H4 (cell line): ENCODE measurements around the gene SMARCD3. TPM values are rescaled to one million over a fixed set of nuclear protein-coding genes. Genes with fewer than 3 reads are reported as not detected.

Experiments
- DNase-seq: peaks from one replicate; pipeline ENCODE4 v3.0.0-alpha.2; 2015; ENCODE audit warnings: low spot score
- total RNA-seq: library from RNA; depleted of rRNA; stranded (reverse); fragments of >200 nt; shearing (Covaris generic); gene quantifications from 2 replicates; pipeline ENCODE4 v1.2.3, GENCODE V29; 2014

SMARCD3 gene
- total RNA-seq, 1 experiment from 2014 or later, result 35.5 TPM

DNA sequence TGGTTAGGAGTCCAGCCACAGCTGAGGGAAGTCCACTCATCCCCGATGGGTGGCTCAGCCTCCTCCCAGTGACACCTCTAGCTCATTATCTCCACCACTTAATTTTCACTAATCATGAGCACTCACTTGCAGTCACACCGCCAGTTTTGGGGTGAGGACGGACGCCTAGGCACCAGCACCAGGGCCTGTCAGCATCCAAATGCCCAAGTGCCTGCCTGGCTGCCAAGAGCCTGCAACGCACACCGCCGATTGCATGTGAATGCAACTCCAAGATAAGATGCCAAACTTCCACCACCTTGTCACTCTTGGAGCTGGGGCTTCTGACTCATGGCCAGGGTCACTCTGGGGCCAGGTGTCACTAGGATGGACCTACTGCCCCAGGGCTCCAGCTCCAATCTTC lies 24.4 kb upstream of the SMARCD3 start:
- DNase-seq, result no peak

DNA sequence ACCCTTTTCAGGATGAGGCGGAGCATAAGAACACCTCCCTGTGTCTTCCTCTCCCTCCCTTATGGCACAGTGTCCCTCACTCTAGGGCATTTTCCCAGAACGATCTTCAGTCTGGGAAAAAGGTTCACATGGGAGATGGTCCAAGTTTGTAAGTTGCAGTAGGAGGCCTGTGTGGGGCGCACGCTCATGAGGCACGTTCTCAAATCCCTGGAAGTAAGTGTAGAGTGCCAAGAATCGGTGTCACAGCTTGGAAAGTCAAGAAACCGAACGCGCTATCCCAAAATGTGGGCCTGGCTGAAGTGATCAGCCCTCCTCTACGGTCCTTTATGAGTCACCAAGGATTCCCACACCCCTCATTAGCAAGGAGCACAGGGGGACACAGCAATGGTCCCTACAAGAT lies 23.9 kb upstream of the SMARCD3 start:
- no peak for DNase-seq

- peak; percentile 79 for DNase-seq
These were observed 23.3 kb upstream of the SMARCD3 start for GRCh38 chr7:151271699-151272355.

GRCh38 chr7:151269511-151269910 lies 21.0 kb upstream of the SMARCD3 start:
- no peak for DNase-seq

GRCh38 chr7:151265351-151265931 lies 16.9 kb upstream of the SMARCD3 start:
- no peak for DNase-seq

- no peak for DNase-seq
These were observed 16.1 kb upstream of the SMARCD3 start for GRCh38 chr7:151264615-151265014.

- no peak for DNase-seq
These were observed 13.0 kb upstream of the SMARCD3 start for GRCh38 chr7:151261529-151261928.

GRCh38 chr7:151260883-151261282 lies 12.4 kb upstream of the SMARCD3 start:
- DNase-seq, result no peak

- DNase-seq, result no peak
These were observed 12.0 kb upstream of the SMARCD3 start for GRCh38 chr7:151260471-151260870.

- DNase-seq, result no peak
These were observed 9.5 kb upstream of the SMARCD3 start for GRCh38 chr7:151257990-151258389.

DNA sequence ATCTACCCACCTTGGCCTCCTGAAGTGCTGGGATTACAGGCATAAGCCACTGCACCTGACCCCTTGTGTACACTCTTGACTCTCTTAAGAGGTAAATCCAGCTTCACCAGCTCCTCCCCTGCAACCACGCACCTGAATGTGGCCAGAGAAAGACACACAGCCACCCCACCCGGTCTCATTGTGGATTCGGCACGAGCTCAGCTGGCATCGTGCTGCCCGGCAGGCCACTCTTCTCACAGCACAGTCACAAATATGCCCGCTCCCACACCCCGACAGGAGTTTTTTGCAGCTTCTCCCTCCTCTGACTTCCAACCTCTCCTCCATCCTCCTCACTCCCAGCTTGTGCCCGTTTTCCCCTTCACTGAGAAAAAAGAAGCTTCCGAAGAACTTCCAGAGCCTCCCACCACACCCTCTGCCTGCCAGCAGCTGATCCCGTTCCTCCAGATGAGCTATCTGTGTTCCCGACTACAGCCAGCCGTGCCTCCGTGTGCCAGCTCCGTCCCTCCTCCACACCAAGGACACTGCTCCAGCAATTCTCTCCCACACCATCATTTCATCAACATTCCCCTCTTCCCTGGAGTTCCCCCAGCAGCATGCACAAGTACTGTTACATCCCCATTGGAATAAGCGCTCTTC lies 8.0 kb upstream of the SMARCD3 start:
- DNase-seq, result no peak

- no peak for DNase-seq
These were observed 6.9 kb upstream of the SMARCD3 start for GRCh38 chr7:151255390-151255789.

- DNase-seq, result no peak
These were observed 6.4 kb upstream of the SMARCD3 start for GRCh38 chr7:151254851-151255250.

DNA sequence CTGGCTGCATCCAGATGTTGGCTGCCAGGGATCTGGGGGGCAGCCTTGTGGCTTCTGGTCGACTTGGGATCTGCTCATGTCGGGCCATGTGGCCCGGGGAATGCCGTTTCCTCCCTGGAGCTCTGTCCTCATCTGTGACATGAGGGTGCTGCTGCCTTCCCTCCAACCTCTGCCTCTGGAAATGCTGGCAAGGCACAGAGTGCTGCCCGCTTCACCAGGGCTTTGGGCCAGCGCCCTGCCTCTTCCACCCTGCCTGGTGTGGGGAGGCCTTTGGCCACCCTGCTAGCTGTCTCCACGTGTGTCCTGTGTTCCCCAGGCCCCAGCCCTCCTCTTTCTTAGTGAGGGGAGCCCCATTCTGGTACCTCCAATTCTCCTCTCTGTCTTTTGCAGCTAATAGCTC lies 5.8 kb upstream of the SMARCD3 start:
- DNase-seq, result no peak

GRCh38 chr7:151252961-151253711 lies 4.6 kb upstream of the SMARCD3 start:
- DNase-seq, result no peak

DNA sequence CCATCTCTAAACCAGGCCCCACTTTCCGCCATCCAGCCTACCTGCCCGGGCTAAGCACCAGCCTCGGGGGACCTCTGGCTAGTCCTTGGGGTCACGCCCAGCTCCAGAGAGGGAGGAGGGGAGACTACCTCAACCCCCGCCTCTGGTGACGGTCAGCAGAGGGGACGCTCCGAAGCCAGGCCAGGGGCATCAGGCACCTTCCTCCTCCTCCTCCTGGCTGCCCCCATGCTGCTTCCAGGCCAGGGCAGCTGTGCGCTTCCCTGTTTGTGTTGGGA lies 4.0 kb upstream of the SMARCD3 start:
- DNase-seq, result no peak

- peak; percentile 60 for DNase-seq
These were observed 3.4 kb upstream of the SMARCD3 start for GRCh38 chr7:151251689-151252560.

DNA sequence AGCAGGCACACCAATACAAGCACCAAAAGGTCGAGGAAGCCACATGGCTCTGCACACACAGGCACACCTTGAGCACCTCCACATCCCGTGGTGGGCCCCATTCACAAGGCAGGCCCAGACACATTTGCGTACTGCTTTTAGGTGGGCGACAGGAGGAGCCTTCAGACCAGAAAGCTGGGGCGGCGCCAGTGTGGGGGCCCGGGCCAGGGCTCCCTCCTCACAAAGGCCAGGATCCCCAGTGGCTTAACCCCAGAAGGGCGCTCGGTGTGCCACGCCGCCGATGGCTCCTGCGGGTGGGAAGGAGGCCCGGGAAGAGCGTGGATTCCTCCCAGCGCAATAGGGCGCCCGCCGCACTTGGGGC lies 2.8 kb upstream of the SMARCD3 start:
- DNase-seq, result no peak

GRCh38 chr7:151250181-151251132 lies 2.0 kb upstream of the SMARCD3 start:
- DNase-seq, result no peak

DNA sequence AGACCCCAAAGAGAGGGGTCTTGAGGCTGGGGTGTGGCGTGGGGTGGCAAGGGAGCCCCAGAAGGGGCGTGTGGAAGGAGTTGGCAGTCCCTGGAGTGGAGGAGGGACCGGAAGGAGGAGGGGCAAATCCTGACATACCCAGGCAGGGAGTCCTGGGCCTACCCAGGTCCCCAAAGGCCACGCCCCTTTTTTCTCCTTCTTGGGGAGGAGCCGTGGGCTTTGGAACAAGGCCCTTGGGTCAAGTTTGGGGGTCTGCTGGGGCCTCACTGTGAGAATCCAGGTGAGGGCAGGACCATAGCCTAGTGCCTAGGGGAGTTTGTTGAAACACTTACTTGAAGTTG lies 1.2 kb upstream of the SMARCD3 start:
- peak; percentile 51 for DNase-seq
